ENCODE data around the gene SMARCA4. TPM values are rescaled to one million over a fixed set of nuclear protein-coding genes. Genes with fewer than 3 reads are reported as not detected.
"Not testable (repeated sequence)": the region's sequence is repeated elsewhere in the genome, so short reads cannot be mapped to it uniquely, and the experiment has no call there.

SMARCA4 gene
- total RNA-seq, 2 experiments from 2014 or later = 69.6 to 74.5 TPM

DNA sequence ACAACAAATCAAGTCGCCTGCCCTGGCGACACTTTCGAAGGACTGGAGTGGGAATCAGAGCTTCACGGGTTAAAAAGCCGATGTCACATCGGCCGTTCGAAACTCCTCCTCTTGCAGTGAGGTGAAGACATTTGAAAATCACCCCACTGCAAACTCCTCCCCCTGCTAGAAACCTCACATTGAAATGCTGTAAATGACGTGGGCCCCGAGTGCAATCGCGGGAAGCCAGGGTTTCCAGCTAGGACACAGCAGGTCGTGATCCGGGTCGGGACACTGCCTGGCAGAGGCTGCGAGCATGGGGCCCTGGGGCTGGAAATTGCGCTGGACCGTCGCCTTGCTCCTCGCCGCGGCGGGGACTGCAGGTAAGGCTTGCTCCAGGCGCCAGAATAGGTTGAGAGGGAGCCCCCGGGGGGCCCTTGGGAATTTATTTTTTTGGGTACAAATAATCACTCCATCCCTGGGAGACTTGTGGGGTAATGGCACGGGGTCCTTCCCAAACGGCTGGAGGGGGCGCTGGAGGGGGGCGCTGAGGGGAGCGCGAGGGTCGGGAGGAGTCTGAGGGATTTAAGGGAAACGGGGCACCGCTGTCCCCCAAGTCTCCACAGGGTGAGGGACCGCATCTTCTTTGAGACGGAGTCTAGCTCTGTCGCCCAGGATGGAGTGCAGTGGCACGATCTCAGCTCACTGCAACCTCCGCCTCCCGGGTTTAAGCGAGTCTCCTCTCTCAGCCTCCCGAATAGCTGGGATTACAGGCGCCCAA is 128.6 kb downstream of the SMARCA4 start, which contains the start of gene LDLR:
LDLR (plus strand) TSS at position 210 of the 760 bp plus-strand sequence; CDS start at position 296, 86 bp downstream.
- Mint-ChIP-seq H3K9me3 (no peaks in the 10 kb centered on the region), H3K4me1 (ENCODE audit: low read depth) (peaks cover 43% of the 10 kb centered on the region), H3K36me3 (ENCODE audit: low read depth) (peaks cover 10% of the 10 kb centered on the region), H3K4me3 (peak within 1 kb of the TSS; percentile 89), H3K27me3 (no peaks in the 10 kb centered on the region), H3K27ac (peak within 1 kb of the TSS; percentile 92)
- TF ChIP-seq, protein P1, sequence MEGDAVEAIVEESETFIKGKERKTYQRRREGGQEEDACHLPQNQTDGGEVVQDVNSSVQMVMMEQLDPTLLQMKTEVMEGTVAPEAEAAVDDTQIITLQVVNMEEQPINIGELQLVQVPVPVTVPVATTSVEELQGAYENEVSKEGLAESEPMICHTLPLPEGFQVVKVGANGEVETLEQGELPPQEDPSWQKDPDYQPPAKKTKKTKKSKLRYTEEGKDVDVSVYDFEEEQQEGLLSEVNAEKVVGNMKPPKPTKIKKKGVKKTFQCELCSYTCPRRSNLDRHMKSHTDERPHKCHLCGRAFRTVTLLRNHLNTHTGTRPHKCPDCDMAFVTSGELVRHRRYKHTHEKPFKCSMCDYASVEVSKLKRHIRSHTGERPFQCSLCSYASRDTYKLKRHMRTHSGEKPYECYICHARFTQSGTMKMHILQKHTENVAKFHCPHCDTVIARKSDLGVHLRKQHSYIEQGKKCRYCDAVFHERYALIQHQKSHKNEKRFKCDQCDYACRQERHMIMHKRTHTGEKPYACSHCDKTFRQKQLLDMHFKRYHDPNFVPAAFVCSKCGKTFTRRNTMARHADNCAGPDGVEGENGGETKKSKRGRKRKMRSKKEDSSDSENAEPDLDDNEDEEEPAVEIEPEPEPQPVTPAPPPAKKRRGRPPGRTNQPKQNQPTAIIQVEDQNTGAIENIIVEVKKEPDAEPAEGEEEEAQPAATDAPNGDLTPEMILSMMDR (IDR thresholded peaks at IDR 0.05) = no peak
- Histone ChIP-seq H3K36me3 (ENCODE audit: insufficient read depth, low read length) (peaks cover 1% of the 10 kb centered on the region), H3K27me3 (ENCODE audit: control insufficient read depth in 1 of 2, insufficient read depth in 2 of 2, low read length in 2 of 2) (no peaks in the 10 kb centered on the region), H3K9me3 (ENCODE audit: control insufficient read depth in 1 of 2, insufficient read depth in 1 of 2, low read length in 2 of 2) (peaks cover 0 to 4% of the 10 kb centered on the region in 2 experiments), H3K27ac (ENCODE audit: low read depth in 1 of 2, low read length in 2 of 2) (peak within 1 kb of the TSS; percentile 78), H3K4me3 (ENCODE audit: low read length) (peak within 1 kb of the TSS; percentile 86), H3K4me1 (ENCODE audit: insufficient read depth, low read length) (peaks cover 72% of the 10 kb centered on the region)
- ATAC-seq (ENCODE audit: poor library complexity) (peak; percentile 48), DNase-seq (peak; percentile 46 to 94 (median 66))
- intact Hi-C loops (cut with DNase I, micrococcal nuclease) = loop anchor here (2.0 to 10.0 kb wide), 4 partner anchors 38 to 129 kb away; partner anchors contain the start of gene SMARCA4 (in 2 of the 2)
- ChIA-PET CTCF (interaction anchor here (1.0 to 3.9 kb wide), 4 partner anchors 11 to 54 kb away, joined by 3 to 15 read pairs (median 8); no protein-coding TSS in a partner anchor), POLR2A (interaction anchor here (0.6 to 1.9 kb wide), 8 partner anchors 9 to 523 kb away, joined by 3 to 10 read pairs (median 5); partner anchors contain the start of gene KRI1)

- H3K4me3 Mint-ChIP-seq = peak overlapping the region; percentile 89
- Histone ChIP-seq H3K4me3 (ENCODE audit: low read length) (peak overlapping the region; percentile 86), H3K4me1 (ENCODE audit: insufficient read depth, low read length) (peaks cover 73% of the 10 kb centered on the region), H3K27ac (ENCODE audit: low read depth in 1 of 2, low read length in 2 of 2) (peak overlapping the region; percentile 78)
- peaks cover 46% of the 10 kb centered on the region for H3K4me1 Mint-ChIP-seq (ENCODE audit: low read depth)
- peak; percentile 2 for ATAC-seq (ENCODE audit: poor library complexity)
- intact Hi-C loops (cut with DNase I, micrococcal nuclease) = loop anchor here (2.0 to 10.0 kb wide), 3 partner anchors 37 to 129 kb away; partner anchors contain the start of gene SMARCA4 (in 2 of the 2)
- H3K27ac Mint-ChIP-seq = peak overlapping the region; percentile 92
- H3K36me3 Mint-ChIP-seq (ENCODE audit: low read depth) = peaks cover 12% of the 10 kb centered on the region
- ChIA-PET POLR2A (interaction anchor here (0.6 to 2.1 kb wide), 9 partner anchors 10 to 524 kb away, joined by 3 to 10 read pairs (median 6); partner anchors contain the start of genes KRI1 and SMARCA4), CTCF (interaction anchor here (1.1 to 3.9 kb wide), 3 partner anchors 11 to 54 kb away, joined by 3 to 15 read pairs (median 13); no protein-coding TSS in a partner anchor)
- H3K27me3 Mint-ChIP-seq; H3K9me3 Mint-ChIP-seq; H3K27me3 ChIP-seq (ENCODE audit: control insufficient read depth in 1 of 2, insufficient read depth in 2 of 2, low read length in 2 of 2); H3K36me3 ChIP-seq (ENCODE audit: insufficient read depth, low read length); H3K9me3 ChIP-seq (ENCODE audit: control insufficient read depth in 1 of 2, insufficient read depth in 1 of 2, low read length in 2 of 2): not testable (repeated sequence)
- DNase-seq = peak in 3 of 14 experiments; percentile 7 to 41 (median 19)
These were observed 129.1 kb downstream of the SMARCA4 start for GRCh38 chr19:11090014-11090263.

- DNase-seq = peak; percentile 94 to 99 (median 97)
- Histone ChIP-seq H3K36me3 (ENCODE audit: insufficient read depth, low read length) (peaks cover 3% of the 10 kb centered on the region), H3K27ac (ENCODE audit: low read depth in 1 of 2, low read length in 2 of 2) (peak overlapping the region; percentile 98 to 99), H3K4me1 (ENCODE audit: insufficient read depth, low read length) (peaks cover 73% of the 10 kb centered on the region), H3K9me3 (ENCODE audit: control insufficient read depth in 1 of 2, insufficient read depth in 1 of 2, low read length in 2 of 2) (peaks cover 0 to 4% of the 10 kb centered on the region in 2 experiments), H3K27me3 (ENCODE audit: control insufficient read depth in 1 of 2, insufficient read depth in 2 of 2, low read length in 2 of 2) (no peaks in the 10 kb centered on the region), H3K4me3 (ENCODE audit: low read length) (peak overlapping the region; percentile 86)
- TF ChIP-seq, protein P1 (IDR thresholded peaks at IDR 0.05) = no peak
- Mint-ChIP-seq H3K4me1 (ENCODE audit: low read depth) (peaks cover 49% of the 10 kb centered on the region), H3K27ac (peak overlapping the region; percentile 92), H3K4me3 (peak overlapping the region; percentile 89), H3K27me3 (no peaks in the 10 kb centered on the region), H3K9me3 (no peaks in the 10 kb centered on the region), H3K36me3 (ENCODE audit: low read depth) (peaks cover 15% of the 10 kb centered on the region)
- ChIA-PET POLR2A (interaction anchor here (0.7 to 2.1 kb wide), 8 partner anchors 10 to 130 kb away, joined by 3 to 10 read pairs (median 8); partner anchors contain the start of gene SMARCA4), CTCF (interaction anchor here (1.1 to 3.9 kb wide), 4 partner anchors 10 to 55 kb away, joined by 3 to 15 read pairs (median 11); no protein-coding TSS in a partner anchor)
- intact Hi-C loops (cut with DNase I, micrococcal nuclease) = loop anchor here (2.0 to 10.0 kb wide), 3 partner anchors 37 to 130 kb away; partner anchors contain the start of gene SMARCA4 (in 2 of the 2)
- ATAC-seq (ENCODE audit: poor library complexity) = peak; percentile 86
These were observed 129.6 kb downstream of the SMARCA4 start for GRCh38 chr19:11090264-11090996.
